GM19468 (cell line): ENCODE measurements around the gene HSPB9.

Source experiments
- ATAC-seq: cut with Tn5 transposase; IDR thresholded peaks from one replicate; pipeline ENCODE4 v1.9.1; 2021; ENCODE audit warnings: mild to moderate bottlenecking, moderate library complexity, moderate number of reproducible peaks; ENCODE audit not compliant: unreplicated experiment; ENCODE audit errors: extremely low read depth

HSPB9 gene

DNA sequence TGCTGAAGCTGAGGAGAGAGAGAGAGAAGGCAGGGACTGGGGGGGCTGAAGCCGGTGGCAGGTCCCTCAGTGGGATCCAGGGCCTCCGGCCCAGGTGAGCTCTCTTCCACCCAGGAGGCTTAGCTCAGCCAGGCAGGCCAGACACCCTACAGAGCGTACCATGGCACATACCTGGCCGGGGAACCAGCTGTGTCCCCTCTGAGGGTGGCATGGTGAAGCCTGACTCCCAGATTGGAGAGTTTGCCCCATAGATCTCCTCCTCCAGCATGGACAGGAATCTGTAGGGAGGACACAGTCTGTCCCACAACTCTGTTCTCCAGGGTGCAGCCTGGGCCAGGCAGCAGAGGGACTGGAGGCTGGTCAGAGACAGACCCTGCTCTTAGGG, 4.5 kb upstream of the HSPB9 start:
- no peak for ATAC-seq

DNA sequence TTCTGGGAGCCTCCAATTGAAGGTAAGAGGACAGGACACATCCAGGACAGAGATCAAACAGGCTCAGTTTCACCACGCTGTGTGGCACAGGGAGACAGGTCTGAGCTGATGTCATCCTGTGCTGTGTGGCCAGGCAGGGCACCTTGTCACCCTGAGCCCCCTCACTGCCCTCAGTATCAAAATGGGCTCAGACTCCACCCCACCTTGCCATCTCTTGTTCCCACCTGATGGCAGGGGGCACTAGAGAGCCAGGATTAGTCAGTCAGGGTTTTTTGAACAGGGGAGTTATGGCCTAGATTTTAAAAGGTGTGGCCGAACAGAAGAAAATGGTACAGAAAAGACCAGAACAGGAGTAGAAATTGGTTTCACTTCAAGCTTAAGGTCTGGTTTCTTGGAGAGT, 4.1 kb upstream of the HSPB9 start:
- no peak for ATAC-seq

- no peak for ATAC-seq
These were observed 3.3 kb upstream of the HSPB9 start for GRCh38 chr17:42119301-42119700.

GRCh38 chr17:42120161-42120769, 2.3 kb upstream of the HSPB9 start:
- no peak for ATAC-seq

- no peak for ATAC-seq
These were observed 1.5 kb upstream of the HSPB9 start, which contains the start of gene KAT2A for GRCh38 chr17:42120770-42121769. Gene KAT2A, minus strand, starts transcription at chr17:42121367. Its CDS starts 63 bp downstream, at chr17:42121304.

DNA sequence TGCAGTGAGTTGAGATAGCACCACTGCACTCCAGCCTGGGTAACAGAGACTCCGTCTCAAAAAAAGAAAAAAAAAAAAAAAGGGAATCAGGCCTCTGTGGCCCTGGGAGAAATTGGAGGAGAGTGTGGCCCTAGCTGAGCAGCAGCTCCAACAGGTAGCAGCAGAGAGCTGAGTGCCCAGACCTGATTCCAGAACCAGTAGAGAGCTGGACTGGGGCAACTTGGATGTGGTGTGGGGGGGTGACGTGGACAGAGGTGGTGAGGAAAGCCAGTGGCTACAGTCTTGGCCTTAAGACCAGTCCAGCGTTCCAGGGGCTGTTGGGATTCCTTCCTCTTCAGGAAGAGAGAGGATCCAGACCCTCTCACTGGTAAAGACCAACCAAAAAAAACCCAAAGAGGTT, 1.7 kb downstream of the HSPB9 start:
- no peak for ATAC-seq

DNA sequence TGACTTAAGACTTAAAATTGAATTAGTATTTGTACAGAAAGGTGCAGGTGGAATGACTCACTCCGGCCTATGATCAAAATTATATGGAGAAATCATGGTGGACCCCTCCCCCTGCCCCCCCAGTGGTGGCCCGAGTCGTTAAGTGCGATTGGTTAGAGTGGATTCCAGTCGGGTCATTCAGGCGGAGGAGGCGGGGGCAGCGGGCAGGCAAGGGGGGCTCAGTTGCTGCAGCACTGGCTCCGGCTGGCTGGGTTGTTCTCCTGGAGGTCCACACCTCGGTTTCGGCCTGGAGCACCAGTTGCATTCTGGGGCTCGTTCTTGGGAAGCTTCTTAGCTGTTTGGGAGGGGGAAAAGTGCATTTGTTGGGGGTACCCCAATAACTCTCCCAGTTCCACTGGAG, 3.0 kb downstream of the HSPB9 start:
- ATAC-seq, result no peak

- no peak for ATAC-seq
These were observed 4.2 kb downstream of the HSPB9 start for GRCh38 chr17:42126836-42127235.

DNA sequence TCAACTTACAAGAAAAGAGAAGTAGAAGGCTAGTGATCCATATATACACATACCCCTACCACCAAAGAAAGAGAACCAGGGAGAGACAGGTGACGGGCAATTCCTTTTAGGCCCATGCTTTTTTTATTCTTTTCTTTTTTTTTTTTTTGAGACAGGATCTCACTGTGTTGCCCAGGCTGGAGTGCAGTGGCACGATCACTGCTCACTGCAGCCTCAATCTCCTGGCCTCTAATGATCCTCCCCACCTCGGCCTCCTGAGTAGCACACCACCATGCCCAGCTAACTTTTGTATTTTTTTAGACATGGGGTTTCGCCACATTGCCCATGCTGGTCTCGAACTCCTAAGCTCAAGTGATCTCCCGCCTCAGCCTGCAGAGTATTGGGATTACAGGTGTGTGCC, 4.8 kb downstream of the HSPB9 start:
- no peak for ATAC-seq

GRCh38 chr17:42129109-42129837, 6.7 kb downstream of the HSPB9 start:
- no peak for ATAC-seq

GRCh38 chr17:42130310-42130936, 7.8 kb downstream of the HSPB9 start:
- no peak for ATAC-seq

DNA sequence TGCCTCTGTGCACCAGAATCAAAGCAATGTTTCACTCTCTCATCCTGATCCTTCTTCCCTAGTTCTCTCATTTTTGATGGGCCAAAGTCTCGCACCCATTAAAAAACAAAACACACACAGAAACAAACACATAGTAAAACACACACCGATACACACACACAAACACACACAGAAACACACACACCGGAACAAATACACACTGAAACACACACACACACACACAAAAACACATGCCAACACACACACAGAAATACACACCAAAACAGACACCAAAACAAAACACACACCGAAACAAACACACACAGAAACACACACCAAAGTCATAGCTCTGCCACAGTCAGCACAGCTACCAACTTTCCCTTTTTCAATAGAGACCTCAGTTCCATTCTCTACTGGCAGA, 8.6 kb downstream of the HSPB9 start:
- ATAC-seq, result no peak

DNA sequence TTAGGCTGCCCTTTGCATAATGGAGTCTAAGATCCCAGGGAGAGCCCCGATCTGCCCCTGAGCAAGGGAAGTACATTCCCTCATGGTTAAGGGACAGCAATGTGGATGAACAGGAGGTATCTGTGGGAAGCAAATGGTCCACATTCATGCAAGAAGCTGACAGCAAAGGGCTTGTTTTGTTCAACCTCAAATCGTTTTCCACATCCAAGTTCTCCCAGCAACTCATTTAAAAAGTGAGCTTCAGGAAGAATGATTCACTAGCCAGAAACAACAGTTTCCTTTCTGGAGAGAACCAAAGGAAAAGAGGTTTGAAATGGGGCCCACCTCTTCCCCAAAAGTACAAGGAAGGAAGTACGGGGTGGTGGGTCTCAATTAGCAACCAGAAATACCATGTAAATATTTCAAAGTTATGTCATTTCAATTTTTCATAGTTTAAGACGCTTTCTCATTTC, 9.4 kb downstream of the HSPB9 start:
- ATAC-seq, result no peak

- ATAC-seq, result no peak
These were observed 10.3 kb downstream of the HSPB9 start for GRCh38 chr17:42132941-42133340.

DNA sequence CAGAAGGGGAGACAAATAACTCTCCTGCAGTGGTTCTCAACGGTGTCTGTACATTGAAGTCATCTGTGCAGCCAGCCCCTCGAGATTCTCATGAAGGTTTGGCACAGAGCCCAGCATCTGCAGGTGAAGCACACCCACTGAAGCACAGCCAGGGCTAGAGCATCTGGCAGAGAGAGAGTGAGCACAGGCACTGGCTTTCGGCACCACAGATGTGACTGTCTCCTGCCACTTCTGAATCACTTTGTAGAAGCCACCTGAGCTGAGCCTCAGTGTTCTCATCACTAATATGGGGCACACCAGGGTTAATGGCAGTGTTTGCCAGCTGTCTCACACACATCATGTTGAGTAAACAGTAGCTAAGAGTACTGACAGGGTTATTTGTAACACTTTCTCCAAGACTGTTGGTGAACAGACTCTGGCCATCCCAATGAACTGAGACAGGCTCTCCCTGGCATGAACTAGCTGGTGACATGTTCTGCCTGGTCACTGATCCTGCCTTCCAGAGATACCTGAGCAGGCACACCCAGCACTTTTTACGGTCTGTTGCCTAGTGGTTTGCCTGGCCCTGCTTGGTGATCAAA, 10.9 kb downstream of the HSPB9 start:
- ATAC-seq, result no peak

GRCh38 chr17:42135151-42135550, 12.5 kb downstream of the HSPB9 start:
- no peak for ATAC-seq

- ATAC-seq, result no peak
These were observed 13.4 kb downstream of the HSPB9 start for GRCh38 chr17:42135664-42136653.

DNA sequence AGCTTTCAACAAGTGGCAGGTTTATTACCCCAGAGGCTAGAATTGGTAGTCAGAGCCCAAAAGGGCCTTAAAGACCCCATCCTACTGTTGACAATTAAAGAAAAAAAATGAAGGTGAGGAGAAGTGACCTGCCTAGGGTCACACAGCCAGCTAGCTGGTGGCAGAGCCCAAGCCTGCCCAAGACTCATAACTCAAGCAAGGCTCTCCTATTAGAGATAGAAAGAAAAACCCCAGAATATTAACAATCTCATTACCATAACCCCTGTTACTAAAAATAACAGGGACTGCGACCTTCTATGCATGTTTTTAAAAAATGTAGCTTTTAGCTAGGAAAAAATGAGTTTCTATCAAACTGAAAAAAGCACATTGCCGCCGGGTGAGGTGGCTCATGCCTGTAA, 14.0 kb downstream of the HSPB9 start:
- no peak for ATAC-seq
